RWPE2 (cell line): ENCODE data around the gene CARMIL3.

Experiments used
- ATAC-seq: fragments of 200-7000 bp; cut with Tn5 transposase; 3 replicates; pipeline ENCODE4 v1.9.1; 2021; ENCODE audit warnings: low read depth
- DNase-seq: peaks from one replicate; pipeline ENCODE4 v3.0.0-alpha.2; 2020; ENCODE audit warnings: low spot score
- H3K27ac ChIP-seq: fragments of 450-650 bp; 2 replicates; pipeline ENCODE4 v1.5.1; 2017; ENCODE audit warnings: mild to moderate bottlenecking; ENCODE audit not compliant: poor library complexity, severe bottlenecking
- H3K27me3 ChIP-seq: fragments of 250-450 bp; sonication (Bioruptor Pico); 2 replicates; pipeline ENCODE4 v1.5.1; 2021; ENCODE audit warnings: mild to moderate bottlenecking, moderate library complexity; ENCODE audit not compliant: insufficient read depth, poor library complexity, severe bottlenecking
- H3K36me3 ChIP-seq: fragments of 250-450 bp; sonication (Bioruptor Pico); 2 replicates; pipeline ENCODE4 v1.5.1; 2020; ENCODE audit warnings: low read depth, mild to moderate bottlenecking, moderate library complexity
- H3K4me1 ChIP-seq: fragments of 250-450 bp; sonication (Bioruptor Pico); 2 replicates; pipeline ENCODE4 v1.5.1; 2021; ENCODE audit warnings: mild to moderate bottlenecking, moderate library complexity; ENCODE audit not compliant: insufficient read depth, poor library complexity, severe bottlenecking
- H3K4me3 ChIP-seq: fragments of 250-450 bp; sonication (Bioruptor Pico); 2 replicates; pipeline ENCODE4 v1.5.1; 2021; ENCODE audit warnings: mild to moderate bottlenecking, moderate library complexity; ENCODE audit not compliant: severe bottlenecking
- H3K9me3 ChIP-seq: fragments of 250-450 bp; sonication (Bioruptor Pico); 2 replicates; pipeline ENCODE4 v1.5.1; 2021; ENCODE audit warnings: mild to moderate bottlenecking, moderate library complexity; ENCODE audit not compliant: severe bottlenecking
- CTCF ChIP-seq: fragments of 450-650 bp; IDR thresholded peaks from one replicate; pipeline ENCODE4 v1.5.1; 2017; ENCODE audit warnings: mild to moderate bottlenecking, moderate library complexity; ENCODE audit not compliant: poor library complexity, severe bottlenecking

Gene CARMIL3

GRCh38 chr14:24114532-24115421 is 63.0 kb downstream of the CARMIL3 start, which contains the start of the genes DCAF11 and NRL:
TSS of gene DCAF11 (plus strand) at chr14:24114777. CDS start at chr14:24115595, 818 bp downstream.
TSS of gene NRL (minus strand) at chr14:24114949. CDS start at chr14:24082848, 32,101 bp downstream.
- no peak for TF ChIP-seq CTCF
- H3K4me1 ChIP-seq: peaks cover 11% of the 10 kb centered on the region
- ATAC-seq (peak; percentile 78), DNase-seq (peak; percentile 100)
- peaks cover 34% of the 10 kb centered on the region for H3K36me3 ChIP-seq
- H3K9me3 ChIP-seq: no peaks in the 10 kb centered on the region
- H3K4me3 ChIP-seq: peak within 1 kb of the TSS; percentile 57
- H3K27ac ChIP-seq: peak within 1 kb of the TSS; percentile 92
- H3K27me3 ChIP-seq: no peaks in the 10 kb centered on the region

DNA sequence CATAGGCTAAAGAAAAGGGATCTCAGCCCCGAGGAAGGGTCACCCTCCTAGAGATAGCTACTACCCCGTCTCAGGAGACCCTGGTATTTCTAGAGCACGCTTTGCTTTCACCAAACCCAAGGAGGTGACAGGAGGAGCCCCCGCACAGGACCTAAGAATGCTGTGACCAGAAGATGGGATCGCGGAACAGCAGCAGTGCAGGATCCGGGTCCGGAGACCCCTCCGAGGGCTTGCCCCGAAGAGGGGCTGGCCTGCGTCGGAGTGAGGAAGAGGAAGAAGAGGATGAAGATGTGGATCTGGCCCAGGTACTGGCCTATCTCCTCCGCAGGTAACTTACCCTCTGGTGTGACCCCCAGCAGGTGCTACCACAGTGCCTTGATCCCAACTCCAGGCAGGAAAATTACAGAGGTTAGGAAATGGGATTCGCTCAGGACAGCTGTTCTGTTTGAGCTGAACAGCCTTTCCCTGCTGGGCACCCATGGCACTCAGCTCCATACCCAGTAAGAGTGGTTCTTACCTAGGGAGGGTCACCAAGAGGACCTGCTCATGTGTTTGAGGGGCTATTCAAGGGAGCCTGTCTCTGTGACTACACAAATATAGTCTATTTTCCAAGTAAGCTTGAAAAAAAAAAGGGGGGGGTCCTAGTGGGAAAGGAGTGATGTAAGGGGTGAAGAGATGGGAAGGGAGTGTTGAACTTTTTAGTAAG is 63.8 kb downstream of the CARMIL3 start:
- no peak for TF ChIP-seq CTCF
- Histone ChIP-seq H3K27me3 (no peaks in the 10 kb centered on the region), H3K36me3 (peaks cover 40% of the 10 kb centered on the region), H3K27ac (peak overlapping the region; percentile 92), H3K4me1 (peaks cover 6% of the 10 kb centered on the region), H3K9me3 (no peaks in the 10 kb centered on the region), H3K4me3 (peak overlapping the region; percentile 57)
- DNase-seq: no peak
- no peak for ATAC-seq

DNA sequence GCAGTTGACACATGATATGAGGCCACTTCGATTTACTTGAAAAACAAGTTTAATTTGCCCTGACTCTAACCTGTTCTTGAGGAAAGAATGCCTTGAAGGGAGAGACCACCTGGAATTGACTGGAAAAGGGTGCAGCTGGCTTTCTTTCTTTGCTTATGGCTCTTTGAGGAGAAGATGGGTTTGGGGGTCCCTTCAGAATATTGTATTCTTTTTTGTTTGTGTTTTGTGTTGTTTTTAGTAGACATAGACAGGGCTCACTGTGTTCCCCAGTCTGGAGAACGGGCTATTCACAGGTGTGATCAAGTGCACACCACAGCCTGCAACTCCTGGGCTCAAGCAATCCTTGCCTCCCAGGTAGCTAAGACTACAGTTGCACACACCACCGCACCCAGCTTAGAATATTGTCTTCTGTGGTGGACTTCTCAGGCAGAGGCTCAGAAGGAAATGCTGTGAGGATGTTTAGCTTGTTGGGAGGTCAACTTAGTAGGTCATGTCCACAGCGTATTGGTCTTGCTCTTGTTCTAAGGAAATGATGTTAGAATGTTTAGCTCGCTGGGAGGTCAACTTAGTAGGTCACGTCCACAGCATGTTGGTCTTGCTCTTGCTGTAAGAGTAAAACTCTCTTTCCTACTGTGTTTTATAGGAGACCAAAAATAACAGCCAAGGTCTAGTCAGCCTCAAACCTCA is 64.5 kb downstream of the CARMIL3 start:
- TF ChIP-seq CTCF: no peak
- DNase-seq: no peak
- no peak for ATAC-seq
- Histone ChIP-seq H3K36me3 (peaks cover 45% of the 10 kb centered on the region), H3K9me3 (no peaks in the 10 kb centered on the region), H3K27me3 (no peaks in the 10 kb centered on the region), H3K27ac (no peak overlapping the region), H3K4me1 (peaks cover 4% of the 10 kb centered on the region), H3K4me3 (peak overlapping the region; percentile 57)

- Histone ChIP-seq H3K4me3 (no peak overlapping the region), H3K36me3 (peaks cover 49% of the 10 kb centered on the region), H3K27me3 (no peaks in the 10 kb centered on the region), H3K9me3 (no peaks in the 10 kb centered on the region), H3K4me1 (peaks cover 4% of the 10 kb centered on the region), H3K27ac (no peak overlapping the region)
- TF ChIP-seq CTCF: no peak
- no peak for DNase-seq
- no peak for ATAC-seq
Observed at GRCh38 chr14:24117179-24117578, 65.4 kb downstream of the CARMIL3 start.
